Chondrocyte (in vitro differentiated cells): Measurements from ENCODE around the gene CFAP299. TPM values are rescaled to one million over a fixed set of nuclear protein-coding genes. Genes with fewer than 3 reads are reported as not detected.

Experiments used
- DNase-seq: peaks from one replicate; pipeline ENCODE4 v3.0.0; 2021; ENCODE audit warnings: mixed read lengths, low spot score
- H3K27ac Mint-ChIP-seq: one replicate; pipeline ENCODE4 v1.8.0; 2021; ENCODE audit warnings: mild to moderate bottlenecking, moderate library complexity, mixed read lengths; ENCODE audit not compliant: unreplicated experiment
- H3K27me3 Mint-ChIP-seq: 2 replicates; pipeline ENCODE4 v1.8.0; 2021; ENCODE audit warnings: low read depth, mixed read lengths
- H3K36me3 Mint-ChIP-seq: 2 replicates; pipeline ENCODE4 v1.8.0; 2021; ENCODE audit warnings: low read depth, mixed read lengths
- H3K4me1 Mint-ChIP-seq: 2 replicates; pipeline ENCODE4 v1.8.0; 2021; ENCODE audit warnings: low read depth, mild to moderate bottlenecking, mixed read lengths
- H3K4me3 Mint-ChIP-seq: one replicate; pipeline ENCODE4 v1.8.0; 2021; ENCODE audit warnings: mild to moderate bottlenecking, moderate library complexity, mixed read lengths; ENCODE audit not compliant: unreplicated experiment
- H3K9me3 Mint-ChIP-seq: 2 replicates; pipeline ENCODE4 v1.8.0; 2021; ENCODE audit warnings: low read depth, mixed read lengths
- total RNA-seq: library from RNA; stranded (reverse); gene quantifications from 3 replicates; pipeline ENCODE4 v1.2.1, GENCODE V29; 2021
- TF ChIP-seq, protein P1 (sequence below): fragments of 200-600 bp; sonication (generic); IDR thresholded peaks from 2 replicates; pipeline ENCODE4 v1.5.0; 2021; ENCODE audit warnings: antibody characterized with exemption, mild to moderate bottlenecking, moderate library complexity

Gene CFAP299
- total RNA-seq, 1 donor from 2014 or later = 0.52 TPM

DNA sequence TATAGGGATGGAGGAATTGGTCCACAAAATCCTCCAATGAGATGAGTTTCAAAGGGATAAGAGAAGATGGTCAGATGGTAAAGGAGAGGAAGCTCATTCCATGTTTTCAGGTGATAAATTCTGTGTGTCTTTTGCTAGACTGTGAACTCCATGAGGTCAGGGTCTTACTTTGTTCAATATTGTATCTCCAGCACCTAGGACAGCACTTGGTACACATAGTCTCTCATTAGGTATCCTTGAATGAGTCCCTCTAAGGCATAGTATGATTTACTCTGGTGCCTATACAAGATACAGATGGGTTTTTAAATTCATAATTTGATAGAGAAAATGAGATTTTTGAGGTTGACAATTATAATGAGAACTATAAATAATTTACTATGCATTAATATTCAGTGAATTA lies 510.7 kb downstream of the CFAP299 start:
- DNase-seq = no peak
- H3K4me1 Mint-ChIP-seq = no peaks in the 10 kb centered on the region
- peaks cover 16% of the 10 kb centered on the region for H3K9me3 Mint-ChIP-seq
- no peaks in the 10 kb centered on the region for H3K27me3 Mint-ChIP-seq
- no peak overlapping the region for H3K4me3 Mint-ChIP-seq
- TF ChIP-seq, protein P1, sequence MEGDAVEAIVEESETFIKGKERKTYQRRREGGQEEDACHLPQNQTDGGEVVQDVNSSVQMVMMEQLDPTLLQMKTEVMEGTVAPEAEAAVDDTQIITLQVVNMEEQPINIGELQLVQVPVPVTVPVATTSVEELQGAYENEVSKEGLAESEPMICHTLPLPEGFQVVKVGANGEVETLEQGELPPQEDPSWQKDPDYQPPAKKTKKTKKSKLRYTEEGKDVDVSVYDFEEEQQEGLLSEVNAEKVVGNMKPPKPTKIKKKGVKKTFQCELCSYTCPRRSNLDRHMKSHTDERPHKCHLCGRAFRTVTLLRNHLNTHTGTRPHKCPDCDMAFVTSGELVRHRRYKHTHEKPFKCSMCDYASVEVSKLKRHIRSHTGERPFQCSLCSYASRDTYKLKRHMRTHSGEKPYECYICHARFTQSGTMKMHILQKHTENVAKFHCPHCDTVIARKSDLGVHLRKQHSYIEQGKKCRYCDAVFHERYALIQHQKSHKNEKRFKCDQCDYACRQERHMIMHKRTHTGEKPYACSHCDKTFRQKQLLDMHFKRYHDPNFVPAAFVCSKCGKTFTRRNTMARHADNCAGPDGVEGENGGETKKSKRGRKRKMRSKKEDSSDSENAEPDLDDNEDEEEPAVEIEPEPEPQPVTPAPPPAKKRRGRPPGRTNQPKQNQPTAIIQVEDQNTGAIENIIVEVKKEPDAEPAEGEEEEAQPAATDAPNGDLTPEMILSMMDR = no peak
- no peaks in the 10 kb centered on the region for H3K36me3 Mint-ChIP-seq
- H3K27ac Mint-ChIP-seq = no peak overlapping the region

DNA sequence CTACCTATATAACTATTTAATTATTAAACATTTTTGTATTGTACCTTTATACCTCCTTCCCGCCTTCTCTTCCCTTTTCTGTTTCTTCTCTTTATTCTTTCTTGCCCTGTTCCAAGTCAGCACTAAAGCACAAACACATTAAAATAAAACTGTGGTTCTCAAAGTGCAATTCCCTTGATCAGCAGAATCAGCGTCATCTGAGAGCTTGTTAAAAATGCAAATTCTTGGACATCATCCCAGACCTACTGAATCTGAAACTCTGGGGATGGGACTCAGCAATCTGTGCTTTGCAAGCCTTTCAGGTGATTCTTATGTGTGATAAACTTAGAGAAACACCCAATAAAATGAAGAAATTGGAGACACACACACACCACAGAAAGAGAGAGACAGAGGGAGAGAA lies 516.5 kb downstream of the CFAP299 start:
- peaks cover 1% of the 10 kb centered on the region for H3K9me3 Mint-ChIP-seq
- TF ChIP-seq, protein P1 = no peak
- no peaks in the 10 kb centered on the region for H3K4me1 Mint-ChIP-seq
- DNase-seq = no peak
- H3K36me3 Mint-ChIP-seq = no peaks in the 10 kb centered on the region
- H3K4me3 Mint-ChIP-seq = no peak overlapping the region
- no peak overlapping the region for H3K27ac Mint-ChIP-seq
- H3K27me3 Mint-ChIP-seq = no peaks in the 10 kb centered on the region

DNA sequence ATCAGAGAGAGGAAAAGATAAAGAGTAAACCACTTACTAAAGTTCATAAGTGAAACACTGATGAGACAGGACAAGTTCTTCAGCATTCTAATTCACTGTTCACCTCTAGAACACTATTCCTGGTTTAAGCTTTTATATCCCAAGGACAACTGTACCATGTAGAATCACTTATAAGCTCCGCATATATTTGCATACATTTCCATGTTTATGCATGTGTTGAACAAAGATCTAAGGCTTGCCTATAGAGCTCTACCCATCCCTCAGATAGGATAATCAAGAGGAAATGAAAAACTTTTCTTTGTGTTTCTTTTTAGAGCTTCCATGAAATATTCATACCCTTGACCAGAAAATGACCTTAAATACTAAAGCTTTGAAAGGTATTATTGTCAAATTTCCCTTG lies 538.0 kb downstream of the CFAP299 start:
- H3K36me3 Mint-ChIP-seq = no peaks in the 10 kb centered on the region
- H3K4me3 Mint-ChIP-seq = no peak overlapping the region
- no peaks in the 10 kb centered on the region for H3K9me3 Mint-ChIP-seq
- no peaks in the 10 kb centered on the region for H3K4me1 Mint-ChIP-seq
- no peak overlapping the region for H3K27ac Mint-ChIP-seq
- TF ChIP-seq, protein P1 = no peak
- DNase-seq = no peak
- peaks cover 6% of the 10 kb centered on the region for H3K27me3 Mint-ChIP-seq

DNA sequence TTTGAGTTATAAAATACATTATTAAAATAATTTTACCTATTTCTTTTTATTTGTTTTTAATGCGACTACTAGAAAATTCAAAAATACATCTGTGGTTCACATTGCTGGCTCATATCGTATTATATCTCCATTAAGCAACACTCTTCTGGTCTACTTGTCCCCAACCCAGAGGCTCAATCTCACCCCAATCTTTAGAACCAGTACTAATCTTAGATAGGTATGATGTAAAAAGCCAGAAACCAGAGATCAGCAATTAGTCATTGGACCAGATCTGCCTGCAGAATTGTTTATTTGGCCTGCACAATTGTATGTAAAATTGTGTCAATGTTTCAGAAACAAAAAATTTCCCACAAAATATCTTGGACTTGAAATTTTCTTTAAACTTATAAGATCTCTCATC lies 539.4 kb downstream of the CFAP299 start:
- Mint-ChIP-seq H3K36me3 (no peaks in the 10 kb centered on the region), H3K9me3 (no peaks in the 10 kb centered on the region), H3K27me3 (peaks cover 6% of the 10 kb centered on the region), H3K4me3 (no peak overlapping the region), H3K4me1 (no peaks in the 10 kb centered on the region), H3K27ac (no peak overlapping the region)
- TF ChIP-seq, protein P1 = no peak
- DNase-seq = no peak

DNA sequence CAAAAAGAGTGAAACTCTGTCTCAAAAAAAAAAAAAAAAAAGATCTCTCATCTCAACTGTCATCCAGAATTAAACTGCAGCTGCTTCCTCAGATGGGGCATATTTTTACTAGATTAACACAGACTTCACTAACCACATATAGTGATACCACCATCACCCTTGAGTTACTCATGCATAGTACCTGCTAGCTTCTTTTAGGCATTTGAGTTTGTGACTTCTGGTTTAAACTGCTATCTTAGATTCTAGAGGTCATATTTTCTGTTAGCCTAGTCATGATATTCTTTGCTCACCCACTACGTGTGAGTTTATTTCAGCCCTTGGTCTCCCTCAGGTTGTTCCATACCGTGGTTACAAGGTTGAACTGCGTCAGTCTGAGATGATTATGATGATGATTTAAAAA lies 540.1 kb downstream of the CFAP299 start:
- TF ChIP-seq, protein P1 = no peak
- no peaks in the 10 kb centered on the region for H3K4me1 Mint-ChIP-seq
- no peaks in the 10 kb centered on the region for H3K36me3 Mint-ChIP-seq
- H3K27ac Mint-ChIP-seq = no peak overlapping the region
- peaks cover 5% of the 10 kb centered on the region for H3K27me3 Mint-ChIP-seq
- DNase-seq = no peak
- no peak overlapping the region for H3K4me3 Mint-ChIP-seq
- no peaks in the 10 kb centered on the region for H3K9me3 Mint-ChIP-seq
